Subcutaneous abdominal adipose tissue (tissue), 5 donors: Measurements from ENCODE around the gene SYT8.

Experiments
- H3K27ac ChIP-seq: one replicate; pipeline ENCODE4 v1.7.0; 2013; ENCODE audit warnings: low read depth, mild to moderate bottlenecking, inconsistent platforms, low read length, moderate library complexity
- H3K27me3 ChIP-seq, 5 donors: one replicate each; pipeline ENCODE4 v1.7.0; 2013; ENCODE audit warnings: low read length in 5 of 5, inconsistent platforms in 1 of 5; ENCODE audit not compliant: control insufficient read depth in 5 of 5, insufficient read depth in 4 of 5
- H3K36me3 ChIP-seq, 5 donors: one replicate each; pipeline ENCODE4 v1.7.0; 2013; ENCODE audit warnings: low read length in 5 of 5; ENCODE audit not compliant: control insufficient read depth in 5 of 5, insufficient read depth in 5 of 5
- H3K4me1 ChIP-seq, 5 donors: one replicate each; pipeline ENCODE4 v1.7.0; 2013; ENCODE audit warnings: low read length in 5 of 5, mild to moderate bottlenecking in 3 of 5, moderate library complexity in 1 of 5; ENCODE audit not compliant: control insufficient read depth in 5 of 5, insufficient read depth in 5 of 5
- H3K4me3 ChIP-seq, 5 donors: one replicate each; pipeline ENCODE4 v1.7.0; 2013; ENCODE audit warnings: low read length in 5 of 5, low read depth in 1 of 5
- H3K9ac ChIP-seq, 5 donors: one replicate each; pipeline ENCODE4 v1.7.0; 2013; ENCODE audit warnings: low read length in 5 of 5, mild to moderate bottlenecking in 4 of 5, moderate library complexity in 3 of 5
- H3K9me3 ChIP-seq, 5 donors: one replicate each; pipeline ENCODE4 v1.7.0; 2013; ENCODE audit warnings: low read length in 5 of 5; ENCODE audit not compliant: control insufficient read depth in 5 of 5
- donor health status: healthy.
- donor health status: healthy.
- donor health status: healthy.
- donor health status: healthy.
- donor health status: healthy.

SYT8 gene

GRCh38 chr11:1864831-1865665 lies 30.3 kb downstream of the SYT8 start:
- Histone ChIP-seq H3K36me3 (no peaks in the 10 kb centered on the region), H3K27ac (peak overlapping the region; percentile 84), H3K9ac (peak overlapping the region in 2 of 5 donors; percentile 56 to 72), H3K27me3 (peaks cover 3 to 22% (median 17%) of the 10 kb centered on the region in 5 donors), H3K4me3 (peak overlapping the region; percentile 42 to 63 (median 60)), H3K4me1 (peaks cover 0 to 74% (median 45%) of the 10 kb centered on the region in 5 donors), H3K9me3 (peaks cover 0 to 2% (median 0%) of the 10 kb centered on the region in 5 donors)

- no peaks in the 10 kb centered on the region for H3K36me3 ChIP-seq
- H3K4me1 ChIP-seq, result peaks cover 0 to 83% (median 55%) of the 10 kb centered on the region in 5 donors
- H3K27ac ChIP-seq, result no peak overlapping the region
- no peak overlapping the region for H3K9ac ChIP-seq
- peaks cover 12 to 34% (median 27%) of the 10 kb centered on the region in 5 donors for H3K27me3 ChIP-seq
- H3K9me3 ChIP-seq, result peaks cover 0 to 2% (median 0%) of the 10 kb centered on the region in 5 donors
- peak overlapping the region in 4 of 5 donors; percentile 13 to 63 (median 52) for H3K4me3 ChIP-seq
Measured at GRCh38 chr11:1866226-1866625, 31.4 kb downstream of the SYT8 start.

- H3K4me3 ChIP-seq, result peak overlapping the region in 2 of 5 donors; percentile 6 to 60
- peaks cover 15 to 39% (median 33%) of the 10 kb centered on the region in 5 donors for H3K27me3 ChIP-seq
- peaks cover 0 to 2% (median 0%) of the 10 kb centered on the region in 5 donors for H3K9me3 ChIP-seq
- no peaks in the 10 kb centered on the region for H3K36me3 ChIP-seq
- H3K27ac ChIP-seq, result no peak overlapping the region
- H3K4me1 ChIP-seq, result peaks cover 0 to 88% (median 56%) of the 10 kb centered on the region in 5 donors
- H3K9ac ChIP-seq, result no peak overlapping the region
Measured at GRCh38 chr11:1866776-1867175, 32.0 kb downstream of the SYT8 start.

GRCh38 chr11:1867381-1867780 lies 32.6 kb downstream of the SYT8 start:
- H3K9me3 ChIP-seq, result no peaks in the 10 kb centered on the region
- H3K27me3 ChIP-seq, result peaks cover 15 to 42% (median 39%) of the 10 kb centered on the region in 5 donors
- H3K4me1 ChIP-seq, result peaks cover 0 to 88% (median 56%) of the 10 kb centered on the region in 5 donors
- H3K36me3 ChIP-seq, result no peaks in the 10 kb centered on the region
- no peak overlapping the region for H3K27ac ChIP-seq
- peak overlapping the region in 2 of 5 donors; percentile 16 to 17 for H3K4me3 ChIP-seq
- no peak overlapping the region for H3K9ac ChIP-seq

GRCh38 chr11:1868056-1868635 lies 33.4 kb downstream of the SYT8 start:
- H3K36me3 ChIP-seq, result no peaks in the 10 kb centered on the region
- no peak overlapping the region for H3K27ac ChIP-seq
- peak overlapping the region in 3 of 5 donors; percentile 21 to 59 (median 27) for H3K9ac ChIP-seq
- no peaks in the 10 kb centered on the region for H3K9me3 ChIP-seq
- H3K27me3 ChIP-seq, result peaks cover 15 to 44% (median 39%) of the 10 kb centered on the region in 5 donors
- H3K4me1 ChIP-seq, result peaks cover 0 to 81% (median 50%) of the 10 kb centered on the region in 5 donors
- peak overlapping the region in 4 of 5 donors; percentile 64 to 72 (median 68) for H3K4me3 ChIP-seq

- Histone ChIP-seq H3K9me3 (no peaks in the 10 kb centered on the region), H3K27me3 (peaks cover 15 to 46% (median 39%) of the 10 kb centered on the region in 5 donors), H3K4me1 (peaks cover 0 to 74% (median 43%) of the 10 kb centered on the region in 5 donors), H3K27ac (peak overlapping the region; percentile 16), H3K9ac (peak overlapping the region in 3 of 5 donors; percentile 43 to 59 (median 51)), H3K36me3 (no peaks in the 10 kb centered on the region), H3K4me3 (peak overlapping the region; percentile 64 to 72 (median 70))
Measured at GRCh38 chr11:1868636-1869291, 34.0 kb downstream of the SYT8 start.

GRCh38 chr11:1869427-1870325 lies 34.9 kb downstream of the SYT8 start:
- Histone ChIP-seq H3K4me1 (peaks cover 0 to 65% (median 35%) of the 10 kb centered on the region in 5 donors), H3K9ac (peak overlapping the region in 3 of 5 donors; percentile 43 to 59 (median 51)), H3K4me3 (peak overlapping the region; percentile 64 to 72 (median 70)), H3K27me3 (peaks cover 15 to 46% (median 39%) of the 10 kb centered on the region in 5 donors), H3K36me3 (no peaks in the 10 kb centered on the region), H3K9me3 (no peaks in the 10 kb centered on the region), H3K27ac (peak overlapping the region; percentile 10)

- Histone ChIP-seq H3K4me3 (peak overlapping the region; percentile 64 to 72 (median 70)), H3K27ac (no peak overlapping the region), H3K9me3 (no peaks in the 10 kb centered on the region), H3K36me3 (no peaks in the 10 kb centered on the region), H3K4me1 (peaks cover 0 to 65% (median 35%) of the 10 kb centered on the region in 5 donors), H3K27me3 (peaks cover 15 to 48% (median 39%) of the 10 kb centered on the region in 5 donors), H3K9ac (peak overlapping the region in 3 of 5 donors; percentile 20 to 58 (median 43))
Measured at GRCh38 chr11:1870326-1870696, 35.5 kb downstream of the SYT8 start.
